HL-60/S4 treated with phorbol 12-myristate 13-acetate at 8.2 ng/mL for 4 days and 3 days (cell line): ENCODE measurements around the gene HOTAIR.

ENCODE experiments used
- in situ Hi-C: fragments of 300-500 bp; cut with MboI; formaldehyde crosslinking; loops from 2 replicates; pipeline ENCODE4 v1.15.0; 2022; ENCODE audit warnings: low sequenced_read_pairs

The HOTAIR gene

DNA sequence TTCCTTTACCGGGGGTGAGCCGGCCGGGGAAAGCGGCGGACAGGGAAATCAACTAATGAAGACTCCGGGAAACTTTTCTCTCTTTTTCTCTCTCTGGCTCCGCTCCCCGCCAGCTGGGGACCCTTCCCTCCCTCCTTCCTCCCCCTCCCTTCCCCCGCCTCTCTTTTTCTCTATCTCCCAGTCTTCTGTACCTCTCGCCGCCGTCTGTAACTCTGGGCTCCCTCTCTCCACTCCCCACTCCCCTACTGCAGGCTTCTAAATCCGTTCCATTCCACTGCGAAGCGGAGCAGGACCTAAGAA is 8.7 kb downstream of the HOTAIR start:
- in situ Hi-C loops: no loop called here

GRCh38 chr12:53965281-53966084 is 9.3 kb downstream of the HOTAIR start:
- in situ Hi-C loops: no loop called here

GRCh38 chr12:53964315-53964713 is 10.4 kb downstream of the HOTAIR start:
- in situ Hi-C loops: no loop called here

DNA sequence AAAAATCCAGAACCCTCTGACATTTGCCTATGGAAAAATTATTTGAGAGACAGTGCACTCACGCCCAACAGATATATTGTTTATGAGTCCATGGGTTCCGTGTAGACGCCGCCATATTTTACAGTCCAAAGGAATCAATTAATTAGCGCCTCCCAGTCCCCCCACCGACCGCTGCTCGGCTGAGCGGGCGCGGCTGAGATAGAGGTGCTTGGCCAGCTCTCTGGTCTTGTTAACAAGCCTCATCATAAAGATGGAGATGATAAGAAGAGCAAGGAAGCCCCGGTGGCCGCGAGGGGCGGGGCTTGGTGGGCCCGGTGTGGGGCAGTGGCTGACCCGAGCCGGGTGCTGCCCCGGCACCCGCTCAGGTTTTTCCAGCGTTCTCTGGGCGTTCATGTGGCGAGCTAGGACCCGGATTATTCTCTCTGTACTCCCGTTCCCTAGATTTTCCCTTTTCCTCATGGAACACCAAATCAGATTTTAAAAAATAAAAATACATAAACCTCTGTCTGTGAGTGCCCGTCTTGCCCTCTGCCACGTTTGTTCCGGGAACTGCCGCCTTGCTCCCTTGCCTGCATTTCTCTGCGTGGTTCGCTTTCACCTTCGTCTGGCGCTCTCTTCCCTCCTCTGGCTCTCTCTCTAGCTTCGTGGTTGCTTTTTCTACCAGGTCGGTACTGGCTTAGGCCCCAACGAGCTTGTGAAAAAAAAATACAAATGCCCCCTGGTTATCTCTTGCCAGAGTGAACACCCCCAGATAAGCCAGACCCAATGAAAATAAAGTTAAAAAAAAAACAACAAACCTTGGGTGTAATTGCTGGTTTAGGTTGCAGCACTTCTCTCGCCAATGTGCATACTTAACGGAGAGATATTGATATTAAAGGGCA is 11.1 kb downstream of the HOTAIR start:
- in situ Hi-C loops: no loop called here

DNA sequence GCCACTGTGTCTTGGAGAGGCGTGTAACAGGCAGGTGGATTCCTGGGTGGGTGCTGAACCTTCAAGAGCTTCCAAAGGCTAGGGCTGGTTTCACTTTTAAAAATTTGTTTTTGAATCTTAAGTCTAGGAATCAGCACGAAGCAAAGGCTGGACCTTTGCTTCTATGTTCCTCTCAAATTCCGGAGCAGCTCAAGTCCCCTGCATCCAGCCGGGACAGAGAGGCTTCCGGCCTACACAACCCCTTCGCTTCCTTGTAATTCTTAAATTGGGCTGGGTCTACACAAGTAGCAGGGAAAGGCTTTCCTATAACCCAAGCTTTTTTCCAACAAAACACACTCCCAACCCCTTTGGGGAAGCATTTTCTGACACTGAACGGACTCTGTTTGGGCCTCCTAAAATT is 11.7 kb downstream of the HOTAIR start:
- in situ Hi-C loops: no loop called here

GRCh38 chr12:53961025-53961761 is 13.6 kb downstream of the HOTAIR start:
- in situ Hi-C loops: no loop called here

DNA sequence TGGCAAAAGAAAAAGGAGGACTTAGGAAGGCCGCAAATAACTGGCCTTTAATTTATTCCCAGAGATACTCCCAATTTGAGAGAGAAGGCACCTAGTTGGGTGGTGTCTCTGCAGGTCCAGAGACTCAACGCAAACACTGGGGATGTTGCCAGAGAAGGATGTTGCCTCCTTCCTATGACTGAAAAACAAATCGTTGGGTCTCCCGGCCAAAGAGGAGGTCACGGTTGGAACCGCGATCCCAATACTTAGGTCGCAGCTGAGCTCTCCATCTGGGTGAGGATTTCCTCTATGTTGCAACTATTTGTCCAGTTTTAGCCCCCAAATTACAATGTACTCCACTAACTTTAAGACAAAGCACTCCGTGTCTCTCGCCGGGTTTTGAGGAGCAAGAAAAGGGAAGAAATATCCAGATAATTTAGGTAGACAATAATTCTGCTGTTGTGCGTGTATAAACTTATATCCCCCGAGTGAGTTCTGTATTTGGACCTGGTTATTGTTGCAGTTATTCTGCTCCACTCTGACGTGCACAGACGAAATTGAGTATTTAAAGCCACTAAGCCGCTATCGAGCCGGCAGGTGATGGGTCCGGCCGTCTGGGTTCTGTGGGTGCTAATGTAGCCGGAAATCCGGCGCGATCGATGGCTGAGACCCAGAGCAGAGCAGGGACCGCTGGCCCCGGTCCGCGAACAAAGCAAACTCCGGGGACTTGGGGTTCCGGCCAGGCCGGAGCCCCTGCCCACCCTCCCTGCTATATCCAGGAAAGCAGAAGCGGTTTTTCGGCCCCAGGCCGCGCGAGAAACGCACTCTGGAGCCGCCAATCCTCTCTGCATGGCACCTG is 14.3 kb downstream of the HOTAIR start:
- in situ Hi-C loops: no loop called here

DNA sequence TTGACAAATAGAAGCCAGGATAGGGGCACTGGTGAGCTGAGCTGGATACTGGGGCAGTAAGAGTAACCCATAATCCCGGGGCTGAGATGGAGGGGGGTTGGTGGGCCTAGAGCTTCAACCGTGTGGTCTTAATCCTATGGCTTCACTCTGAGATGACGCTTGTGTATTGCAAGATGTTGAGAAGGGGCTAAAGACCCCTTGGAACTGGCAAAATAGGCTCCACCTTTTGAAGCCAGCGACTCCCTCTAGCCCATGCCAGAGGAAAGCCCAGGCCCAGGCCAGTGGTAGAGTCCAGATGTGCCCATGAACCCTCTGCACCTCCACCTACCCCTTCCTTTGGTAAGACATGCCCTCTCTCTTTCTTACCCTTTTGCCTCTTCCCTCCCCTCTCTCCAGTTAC is 15.4 kb downstream of the HOTAIR start:
- in situ Hi-C loops: no loop called here

GRCh38 chr12:53958128-53958527 is 16.6 kb downstream of the HOTAIR start:
- in situ Hi-C loops: no loop called here

- in situ Hi-C loops: no loop called here
These were observed 17.7 kb downstream of the HOTAIR start for GRCh38 chr12:53956914-53957536.

DNA sequence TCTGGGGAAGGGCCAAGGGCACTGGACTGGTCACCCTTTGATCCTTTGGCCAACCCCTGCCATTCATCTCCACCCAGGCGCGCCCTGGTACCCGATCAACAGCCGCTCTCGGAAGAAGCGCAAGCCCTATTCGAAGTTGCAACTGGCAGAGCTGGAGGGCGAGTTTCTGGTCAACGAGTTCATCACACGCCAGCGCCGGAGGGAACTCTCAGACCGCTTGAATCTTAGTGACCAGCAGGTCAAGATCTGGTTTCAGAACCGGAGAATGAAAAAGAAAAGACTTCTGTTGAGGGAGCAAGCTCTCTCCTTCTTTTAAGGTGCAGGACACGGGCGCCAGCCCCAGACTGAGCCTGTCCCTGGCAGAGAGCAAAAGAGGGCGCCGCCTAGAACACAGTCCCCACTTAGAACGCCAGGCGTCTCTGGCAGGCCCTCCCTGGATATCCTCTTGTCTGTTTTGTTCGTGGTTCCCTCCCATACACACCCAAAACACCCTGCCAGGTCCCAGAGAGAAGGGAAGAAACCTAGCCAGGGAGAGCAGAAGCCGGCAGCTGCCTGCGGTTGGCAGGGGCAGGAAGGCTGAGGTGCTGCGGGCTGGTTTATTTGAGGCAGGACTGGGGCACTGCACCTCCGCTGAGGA is 18.4 kb downstream of the HOTAIR start:
- in situ Hi-C loops: no loop called here

- in situ Hi-C loops: no loop called here
These were observed 18.9 kb downstream of the HOTAIR start for GRCh38 chr12:53955776-53956250.

DNA sequence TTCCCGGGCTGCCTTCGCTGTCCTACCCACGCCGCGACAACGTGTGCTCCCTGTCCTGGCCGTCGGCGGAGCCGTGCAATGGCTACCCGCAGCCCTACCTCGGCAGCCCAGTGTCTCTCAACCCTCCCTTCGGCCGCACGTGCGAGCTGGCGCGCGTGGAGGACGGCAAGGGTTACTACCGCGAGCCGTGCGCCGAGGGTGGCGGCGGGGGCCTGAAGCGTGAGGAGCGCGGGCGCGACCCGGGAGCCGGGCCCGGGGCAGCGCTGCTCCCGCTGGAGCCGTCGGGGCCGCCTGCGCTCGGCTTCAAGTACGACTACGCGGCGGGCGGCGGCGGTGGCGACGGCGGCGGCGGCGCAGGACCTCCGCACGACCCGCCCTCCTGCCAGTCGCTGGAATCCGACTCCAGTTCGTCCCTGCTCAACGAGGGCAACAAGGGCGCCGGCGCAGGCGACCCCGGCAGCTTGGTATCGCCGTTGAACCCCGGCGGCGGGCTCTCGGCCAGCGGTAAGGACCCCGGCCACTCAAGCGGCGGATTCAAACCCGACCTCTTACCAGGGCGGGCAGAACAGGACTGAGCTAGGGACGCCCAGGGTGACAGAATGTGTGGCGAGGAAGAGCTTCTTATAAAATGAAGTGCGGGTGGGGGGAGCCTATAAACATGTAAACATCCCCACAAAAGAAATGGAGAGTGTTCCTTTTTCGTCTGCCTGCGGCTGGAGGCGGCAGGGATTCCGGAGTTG is 19.5 kb downstream of the HOTAIR start:
- in situ Hi-C loops: no loop called here

GRCh38 chr12:53954694-53955035 is 20.1 kb downstream of the HOTAIR start, which contains the start of gene HOXC12:
HOXC12 (plus strand) TSS chr12:53954903; CDS start chr12:53954930, 27 bp downstream.
- in situ Hi-C loops: no loop called here

DNA sequence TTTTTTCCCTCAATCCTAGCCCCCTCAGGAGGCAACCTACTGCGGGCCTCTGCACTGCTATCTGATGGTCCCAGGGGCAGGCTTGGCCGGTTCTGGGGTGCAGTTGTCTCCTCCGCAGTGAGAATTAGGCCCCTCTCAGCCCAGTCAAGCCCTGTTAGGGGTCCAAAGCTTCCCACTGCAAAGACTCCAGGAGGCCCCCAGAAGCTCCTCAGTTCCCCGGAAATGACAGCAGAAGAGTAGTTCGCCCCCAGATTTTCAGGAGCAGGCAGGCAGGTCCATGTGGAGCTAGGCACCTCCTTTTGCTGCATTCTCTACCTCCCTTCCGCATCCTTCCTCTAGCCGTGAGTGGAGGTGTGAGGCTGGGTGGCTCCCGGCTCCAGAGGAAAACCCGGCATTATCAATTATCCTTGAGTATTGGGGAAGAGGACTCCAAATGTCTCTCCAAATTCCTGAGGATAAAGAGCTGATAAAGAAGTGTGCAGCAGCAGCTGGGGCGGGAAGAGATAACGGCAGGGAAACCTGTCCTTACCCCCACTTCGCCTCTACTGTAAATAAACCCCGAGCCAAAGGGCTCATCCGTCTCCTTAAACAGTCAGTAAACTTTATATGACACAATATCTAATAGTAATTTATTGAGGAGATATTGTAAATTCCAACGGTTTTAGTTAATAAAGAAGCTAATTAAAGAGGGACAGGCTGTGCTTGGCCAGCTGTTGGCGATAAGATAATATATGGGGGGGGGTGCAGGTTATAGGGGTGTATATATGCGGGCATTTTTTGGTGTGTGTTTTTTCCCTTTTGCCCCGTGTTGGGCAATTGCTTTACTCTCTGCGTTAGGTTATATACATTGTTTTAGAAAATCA is 20.7 kb downstream of the HOTAIR start:
- in situ Hi-C loops: no loop called here

GRCh38 chr12:53952871-53953734 is 21.7 kb downstream of the HOTAIR start:
- in situ Hi-C loops: no loop called here

DNA sequence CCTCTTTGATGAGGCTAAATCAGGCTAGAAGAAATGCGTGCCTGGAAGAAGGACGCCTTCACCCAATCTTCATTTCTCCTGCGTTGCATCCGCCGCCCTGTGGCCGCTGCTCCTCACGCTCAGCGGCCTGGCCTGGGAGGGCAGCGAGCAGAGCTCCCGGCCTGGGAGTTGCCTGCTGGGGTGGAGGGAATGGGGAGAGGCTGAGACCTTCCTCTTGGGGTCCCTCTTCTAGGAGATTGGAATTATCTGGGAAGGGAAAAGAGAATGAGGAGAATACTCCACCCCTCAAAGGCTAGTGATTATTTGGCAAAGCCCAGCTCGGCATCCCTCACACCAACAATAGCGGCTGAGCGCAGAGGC is 22.4 kb downstream of the HOTAIR start:
- in situ Hi-C loops: no loop called here
